GM21515 (cell line): Measurements from ENCODE around the gene MAGEA4.
"Not testable (repeated sequence)": the region's sequence is repeated elsewhere in the genome, so short reads cannot be mapped to it uniquely, and the experiment has no call there.

Experiments used
- ATAC-seq: cut with Tn5 transposase; IDR thresholded peaks from one replicate; pipeline ENCODE4 v1.9.1; 2021; ENCODE audit not compliant: unreplicated experiment

MAGEA4 gene, protein sequence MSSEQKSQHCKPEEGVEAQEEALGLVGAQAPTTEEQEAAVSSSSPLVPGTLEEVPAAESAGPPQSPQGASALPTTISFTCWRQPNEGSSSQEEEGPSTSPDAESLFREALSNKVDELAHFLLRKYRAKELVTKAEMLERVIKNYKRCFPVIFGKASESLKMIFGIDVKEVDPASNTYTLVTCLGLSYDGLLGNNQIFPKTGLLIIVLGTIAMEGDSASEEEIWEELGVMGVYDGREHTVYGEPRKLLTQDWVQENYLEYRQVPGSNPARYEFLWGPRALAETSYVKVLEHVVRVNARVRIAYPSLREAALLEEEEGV

DNA sequence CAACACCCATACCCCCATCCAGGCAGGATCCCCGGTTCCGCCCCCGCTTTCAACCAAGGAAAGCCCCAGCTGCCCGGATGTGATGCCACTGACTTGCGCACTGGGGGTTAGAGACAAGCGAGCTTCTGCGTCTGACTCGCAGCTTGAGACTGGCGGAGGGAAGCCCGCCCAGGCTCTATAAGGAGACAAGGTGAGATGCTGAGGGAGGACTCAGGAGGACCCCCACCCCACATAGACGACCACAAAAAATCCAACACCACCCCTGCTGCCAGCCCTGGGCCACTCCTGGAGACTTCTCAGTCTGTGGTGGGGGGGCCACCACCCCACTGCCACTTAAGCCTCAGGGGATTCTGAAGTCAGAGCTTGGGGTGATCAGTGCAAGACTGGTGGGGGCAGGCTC, at the start of gene MAGEA4:
Gene MAGEA4, plus strand, starts transcription at position 110 of the 400 bp plus-strand sequence. CDS start 10,776 bp downstream, outside the sequence.
- no peak for ATAC-seq

GRCh38 chrX:151870602-151871001, 42.1 kb upstream of the MAGEA4 start:
- ATAC-seq, result no peak

GRCh38 chrX:151871244-151871643, 41.4 kb upstream of the MAGEA4 start:
- no peak for ATAC-seq

DNA sequence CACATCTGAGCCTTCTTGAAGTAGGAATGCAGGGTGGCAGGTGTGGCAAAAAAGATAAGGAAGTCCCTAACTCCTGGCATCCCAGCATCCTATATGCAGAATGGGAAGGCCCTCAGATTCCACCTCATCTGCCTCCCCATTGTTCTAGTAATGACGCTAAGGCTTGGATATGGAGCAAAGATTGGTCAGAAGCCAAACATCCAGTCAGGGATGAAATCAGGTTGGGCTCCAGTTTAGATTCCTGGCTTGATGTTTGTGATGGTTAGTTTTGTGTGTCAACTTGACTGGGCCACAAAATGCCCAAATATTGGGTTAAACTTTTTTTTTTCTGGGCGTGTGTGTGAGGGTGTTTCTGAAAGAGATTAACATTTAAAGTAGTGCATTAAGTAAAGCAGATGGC, 39.6 kb upstream of the MAGEA4 start:
- ATAC-seq, result no peak

DNA sequence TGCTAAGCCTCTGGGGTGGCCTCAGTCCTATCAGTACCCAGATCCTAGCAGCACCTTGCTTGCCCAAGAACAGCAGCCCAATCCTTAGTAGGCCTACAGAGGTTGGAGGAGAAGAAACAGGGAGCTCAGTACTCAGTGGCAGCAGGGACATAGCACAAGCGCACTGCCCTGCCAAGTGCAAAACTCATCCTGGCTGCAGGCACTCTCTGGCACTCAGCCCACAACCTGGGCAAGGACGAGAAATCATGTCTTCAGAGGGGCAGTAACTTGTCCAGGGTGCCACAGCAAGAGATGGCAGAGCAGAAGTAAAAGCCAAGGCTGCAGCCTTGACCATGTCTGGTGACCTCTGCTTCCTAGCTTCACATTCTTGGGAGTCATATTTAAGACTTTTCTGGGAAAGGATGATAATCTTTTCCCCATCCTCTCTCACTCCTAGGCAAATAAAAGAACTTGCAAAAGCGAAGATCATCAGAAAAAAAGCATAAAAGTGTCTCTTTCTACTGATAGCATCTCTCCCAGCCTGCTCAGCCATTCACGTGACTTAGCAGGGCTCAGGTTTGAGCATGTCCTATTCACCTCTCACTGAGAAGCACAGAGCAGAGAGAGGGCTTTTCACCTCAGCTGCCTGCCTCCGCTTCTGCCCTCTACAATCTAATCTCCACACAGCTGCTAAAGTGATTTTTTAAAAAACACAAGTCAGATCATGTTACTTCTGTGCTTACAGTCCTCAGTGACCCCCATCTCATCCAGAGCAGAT, 37.2 kb upstream of the MAGEA4 start:
- no peak for ATAC-seq

GRCh38 chrX:151878574-151878973, 34.1 kb upstream of the MAGEA4 start:
- no peak for ATAC-seq

DNA sequence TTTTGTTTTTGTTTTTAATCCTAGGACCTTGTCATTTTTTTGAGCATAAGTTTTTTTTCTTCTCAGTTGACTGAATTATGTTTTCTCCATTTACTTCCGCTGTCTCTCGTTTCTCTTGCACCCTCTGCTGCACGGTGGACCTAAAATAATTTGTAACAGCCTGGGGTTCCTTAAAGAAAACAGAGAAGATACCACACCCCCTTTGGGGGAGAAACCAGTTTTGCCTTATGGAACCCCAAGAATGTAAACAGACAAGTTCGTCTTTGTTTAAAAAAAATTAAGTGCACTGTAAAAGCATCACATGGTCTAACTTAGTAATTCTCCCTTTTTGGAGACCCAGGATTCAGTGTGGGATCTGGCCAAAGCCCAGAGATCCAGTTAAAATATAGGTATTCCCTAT, 32.8 kb upstream of the MAGEA4 start:
- no peak for ATAC-seq

DNA sequence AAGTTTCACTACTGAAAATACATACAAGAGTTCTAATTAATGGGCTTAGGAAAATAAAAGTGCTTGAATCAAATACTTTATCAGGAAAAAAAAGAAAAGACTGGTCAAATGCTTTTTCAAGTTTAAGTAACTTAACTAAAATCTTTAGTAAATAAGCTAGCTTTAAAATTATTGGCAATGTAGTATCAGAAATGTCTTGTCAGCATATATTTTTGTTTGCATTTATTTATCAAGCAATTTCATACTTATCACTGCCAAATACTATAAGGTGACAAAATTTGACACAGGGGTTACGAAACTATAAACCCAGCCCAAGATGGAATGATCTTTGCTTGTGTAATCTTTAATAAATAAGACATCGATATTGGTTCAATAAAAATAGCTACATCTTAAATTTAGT, 31.8 kb upstream of the MAGEA4 start:
- ATAC-seq, result no peak

DNA sequence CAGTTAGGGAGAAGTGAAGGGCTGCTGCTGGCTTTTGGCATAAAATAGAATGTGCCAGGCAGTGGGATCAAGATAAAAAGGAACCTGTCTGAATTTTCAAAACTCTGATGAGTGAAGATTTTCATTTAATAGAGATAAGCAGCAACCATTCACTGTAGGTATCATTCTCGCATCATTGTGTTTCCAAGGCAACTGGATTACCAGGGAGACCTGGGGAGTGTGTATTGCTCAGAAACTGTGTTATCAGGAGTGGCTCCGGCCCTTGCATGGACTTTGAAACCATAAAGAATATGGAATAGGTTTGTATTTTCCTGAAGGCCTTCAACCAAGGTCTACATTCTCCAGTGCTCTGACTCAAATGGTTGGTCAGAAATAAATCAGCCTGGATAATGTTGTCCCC, 23.3 kb upstream of the MAGEA4 start:
- no peak for ATAC-seq

- ATAC-seq, result no peak
Observed at GRCh38 chrX:151896734-151897474, 15.8 kb upstream of the MAGEA4 start.

GRCh38 chrX:151899622-151900021, 13.1 kb upstream of the MAGEA4 start:
- no peak for ATAC-seq

- ATAC-seq, result no peak
Observed at GRCh38 chrX:151901826-151902225, 10.9 kb upstream of the MAGEA4 start.

GRCh38 chrX:151902813-151903591, 9.7 kb upstream of the MAGEA4 start:
- no peak for ATAC-seq

- no peak for ATAC-seq
Observed at GRCh38 chrX:151904989-151905388, 7.7 kb upstream of the MAGEA4 start.

DNA sequence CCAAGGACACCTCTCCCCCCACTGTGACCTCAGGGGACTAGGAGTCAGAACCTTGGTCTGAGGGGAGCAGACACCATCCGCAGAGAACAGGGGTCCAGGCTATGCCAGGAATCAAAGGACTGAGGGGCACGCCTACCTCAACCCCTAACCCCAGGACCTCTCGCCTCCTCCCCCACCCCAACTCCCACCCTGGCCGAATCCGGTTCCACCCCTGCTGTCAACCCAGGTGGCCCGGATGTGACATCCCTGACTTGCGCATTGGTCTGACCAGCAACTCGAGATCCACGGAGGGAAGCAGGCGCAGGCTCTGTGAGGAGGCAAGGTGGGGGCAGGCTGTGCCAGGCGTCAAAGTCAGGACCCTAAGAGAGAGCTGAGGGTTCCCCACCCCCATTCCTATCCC, 468 bp upstream of the MAGEA4 start:
- ATAC-seq, result no peak

DNA sequence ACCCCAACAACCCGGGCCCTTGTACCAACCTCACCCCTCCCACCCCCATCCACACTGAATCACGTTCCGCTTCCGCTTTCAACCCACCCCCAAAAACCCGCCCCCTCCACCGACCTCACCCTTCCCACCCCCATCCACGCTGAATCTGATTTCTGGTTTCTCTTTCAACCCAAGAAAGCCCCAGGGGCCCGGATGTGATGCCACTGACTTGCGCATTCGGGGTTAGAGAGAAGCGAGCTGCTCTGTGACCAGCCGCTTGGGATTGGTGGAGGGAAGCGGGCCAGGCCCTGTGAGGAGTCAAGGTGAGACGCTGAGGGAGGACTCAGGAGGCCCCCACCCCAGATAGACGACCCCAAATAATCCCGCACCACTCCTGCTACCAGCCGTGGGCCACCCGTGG, 6.0 kb downstream of the MAGEA4 start:
- ATAC-seq, result not testable (repeated sequence)

DNA sequence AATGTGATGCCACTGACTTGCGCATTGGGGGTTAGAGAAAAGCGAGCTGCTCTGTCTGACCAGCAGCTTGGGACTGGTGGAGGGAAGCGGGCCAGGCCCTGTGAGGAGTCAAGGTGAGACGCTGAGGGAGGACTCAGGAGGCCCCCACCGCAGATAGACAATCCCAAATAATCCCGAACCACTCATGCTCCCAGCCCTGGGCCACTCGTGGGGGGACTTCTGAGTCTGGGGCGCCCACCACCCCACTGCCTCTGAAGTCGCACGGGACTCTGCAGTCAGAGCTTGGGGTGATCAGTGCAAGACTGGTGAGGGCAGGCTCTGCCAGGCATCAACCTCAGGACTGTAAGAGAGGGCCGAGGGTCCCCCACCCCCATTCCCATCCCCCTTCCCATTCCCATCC, 6.9 kb downstream of the MAGEA4 start:
- ATAC-seq, result no peak

DNA sequence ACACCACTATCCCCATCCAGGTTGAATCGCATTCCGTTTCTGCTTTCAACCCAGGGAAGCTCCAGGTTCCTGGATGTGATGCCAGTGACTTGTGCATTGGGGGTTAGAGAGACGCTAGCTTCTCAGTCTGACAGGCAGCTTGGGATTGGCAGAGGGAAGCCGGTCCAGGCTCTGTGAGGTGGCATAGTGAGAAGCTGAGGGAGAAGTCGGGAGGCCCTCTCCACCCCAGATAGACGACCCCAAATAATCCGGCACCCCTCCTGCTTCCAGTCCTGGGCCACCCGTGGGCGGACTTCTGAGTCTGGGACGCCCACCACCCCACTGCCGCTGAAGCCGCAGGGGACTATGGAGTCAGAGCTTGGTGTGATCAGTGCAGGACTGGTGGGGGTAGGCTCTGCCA, 7.4 kb downstream of the MAGEA4 start:
- no peak for ATAC-seq

- ATAC-seq, result no peak
Observed at GRCh38 chrX:151920530-151920929, 7.8 kb downstream of the MAGEA4 start.

DNA sequence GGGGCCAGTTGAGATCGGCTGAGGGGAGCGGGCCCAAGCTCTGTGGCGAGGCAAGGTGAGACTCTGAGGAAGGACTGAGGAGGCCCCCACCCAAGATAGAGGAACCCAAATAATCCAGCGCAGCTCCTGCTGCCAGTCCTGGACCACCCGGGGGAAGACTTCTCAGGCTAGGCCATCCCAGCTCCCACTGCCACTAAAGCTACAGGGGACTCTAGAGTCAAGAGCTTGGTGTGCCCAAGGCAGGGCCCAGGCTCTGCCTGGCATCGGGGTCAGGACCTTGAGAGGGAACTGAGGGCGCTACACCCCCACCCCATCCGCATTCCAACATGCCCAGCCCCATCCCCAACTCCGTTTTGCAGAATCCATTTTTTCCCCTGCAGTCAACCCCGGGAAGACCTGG, 8.6 kb downstream of the MAGEA4 start:
- no peak for ATAC-seq

GRCh38 chrX:151921866-151922265, 9.2 kb downstream of the MAGEA4 start:
- no peak for ATAC-seq
